Lower lobe of right lung (tissue), 2 donors: ENCODE results near the gene SCAMP3. TPM values are rescaled to one million over a fixed set of nuclear protein-coding genes. Genes with fewer than 3 reads are reported as not detected.

Experiments
- ATAC-seq, 2 donors: fragments of 200-7000 bp; cut with Tn5 transposase; one replicate each; pipeline ENCODE4 v1.9.1; 2020 to 2022; ENCODE audit warnings: mild to moderate bottlenecking in 2 of 2, moderate library complexity in 2 of 2
- DNase-seq: peaks from one replicate; pipeline ENCODE4 v3.0.0-alpha.2; 2020
- H3K27ac ChIP-seq: fragments of 200-600 bp; one replicate; pipeline ENCODE4 v1.8.0; 2022
- H3K27me3 ChIP-seq: fragments of 200-600 bp; one replicate; pipeline ENCODE4 v1.8.0; 2022; ENCODE audit warnings: low read depth
- H3K36me3 ChIP-seq: fragments of 200-600 bp; one replicate; pipeline ENCODE4 v1.8.0; 2022; ENCODE audit warnings: mild to moderate bottlenecking
- H3K4me1 ChIP-seq: fragments of 200-600 bp; one replicate; pipeline ENCODE4 v1.8.0; 2022
- H3K4me3 ChIP-seq: fragments of 200-600 bp; one replicate; pipeline ENCODE4 v1.8.0; 2022; ENCODE audit warnings: mild to moderate bottlenecking
- H3K9me3 ChIP-seq: fragments of 200-600 bp; one replicate; pipeline ENCODE4 v1.8.0; 2022
- CTCF ChIP-seq: fragments of 200-600 bp; IDR thresholded peaks from one replicate; pipeline ENCODE4 v1.8.0; 2022; ENCODE audit warnings: antibody characterized with exemption, mild to moderate bottlenecking
- intact Hi-C: fragments of 100-400 bp; cut with DNase I; formaldehyde crosslinking; loops from one replicate; pipeline ENCODE4 v1.11.0; 2022
- total RNA-seq: library from RNA; stranded (reverse); fragmentation: NEBNext Ultra II Directional; extraction: Animal tissue kit (Norgen Biotek cat#: 25700); gene quantifications from one replicate; pipeline ENCODE4 v1.2.1, GENCODE V29; 2021
- donor health status: DM: no; HTN: yes; CAD: no; lungs with severe emphysema.

Gene SCAMP3
- total RNA-seq, 1 donor from 2014 or later = 70.2 TPM

DNA sequence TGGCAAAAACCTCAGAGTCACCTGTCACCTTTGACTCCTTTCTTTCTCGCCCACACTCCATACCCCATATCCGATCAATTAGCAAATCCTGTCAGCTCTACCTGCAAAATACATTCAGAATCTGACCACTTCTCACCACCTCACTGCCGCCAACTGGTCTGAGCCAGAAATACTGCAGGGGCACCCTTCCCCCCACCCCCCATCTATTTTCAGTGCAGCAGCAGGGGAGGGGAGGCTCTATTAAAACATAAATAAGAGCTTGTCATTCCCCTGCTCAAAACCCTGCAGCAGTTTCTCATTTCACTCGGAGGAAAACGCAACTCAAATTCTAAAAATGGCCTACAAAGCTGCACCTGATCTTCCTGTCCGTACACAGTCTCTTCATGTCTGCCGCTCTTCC, 35.2 kb upstream of the SCAMP3 start:
- no peak for ATAC-seq
- no peak overlapping the region for H3K27ac ChIP-seq
- intact Hi-C loops = no loop called here
- peaks cover 8% of the 10 kb centered on the region for H3K4me1 ChIP-seq
- H3K4me3 ChIP-seq = no peak overlapping the region
- TF ChIP-seq CTCF = no peak
- H3K27me3 ChIP-seq = peaks cover 28% of the 10 kb centered on the region
- H3K9me3 ChIP-seq = no peaks in the 10 kb centered on the region
- H3K36me3 ChIP-seq = no peaks in the 10 kb centered on the region
- no peak for DNase-seq

- no peaks in the 10 kb centered on the region for H3K9me3 ChIP-seq
- ATAC-seq (no peak), DNase-seq (no peak)
- TF ChIP-seq CTCF = no peak
- H3K4me3 ChIP-seq = no peak overlapping the region
- H3K36me3 ChIP-seq = no peaks in the 10 kb centered on the region
- intact Hi-C loops = no loop called here
- no peak overlapping the region for H3K27ac ChIP-seq
- H3K27me3 ChIP-seq = peaks cover 28% of the 10 kb centered on the region
- peaks cover 8% of the 10 kb centered on the region for H3K4me1 ChIP-seq
Observed at GRCh38 chr1:155296661-155297060, 34.5 kb upstream of the SCAMP3 start.

DNA sequence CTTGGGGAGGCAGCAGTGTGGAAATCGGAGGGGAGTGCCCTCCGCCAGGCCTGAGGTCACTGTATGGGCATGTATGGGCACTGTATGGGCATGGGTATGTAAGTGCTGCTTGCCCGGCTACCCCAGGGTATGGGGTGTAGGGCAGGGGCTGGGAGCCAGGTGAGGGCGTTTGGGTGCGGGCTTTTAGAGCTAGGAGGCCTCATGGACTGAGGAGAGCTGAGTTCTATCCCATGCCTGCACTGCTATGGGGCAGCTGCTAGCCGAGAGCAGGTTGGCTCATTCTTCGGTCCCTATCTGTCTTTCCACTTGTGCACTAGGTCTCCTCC, 33.7 kb upstream of the SCAMP3 start:
- ATAC-seq (peak in 1 of 2 donors; percentile 13), DNase-seq (no peak)
- no peak for TF ChIP-seq CTCF
- Histone ChIP-seq H3K27me3 (peaks cover 28% of the 10 kb centered on the region), H3K4me1 (peaks cover 8% of the 10 kb centered on the region), H3K36me3 (no peaks in the 10 kb centered on the region), H3K4me3 (no peak overlapping the region), H3K9me3 (no peaks in the 10 kb centered on the region), H3K27ac (no peak overlapping the region)
- intact Hi-C loops = no loop called here

- no peak for TF ChIP-seq CTCF
- intact Hi-C loops = no loop called here
- ATAC-seq (peak in 1 of 2 donors; percentile 24), DNase-seq (no peak)
- Histone ChIP-seq H3K4me1 (peaks cover 8% of the 10 kb centered on the region), H3K9me3 (no peaks in the 10 kb centered on the region), H3K27ac (no peak overlapping the region), H3K4me3 (no peak overlapping the region), H3K27me3 (peaks cover 28% of the 10 kb centered on the region), H3K36me3 (no peaks in the 10 kb centered on the region)
Observed at GRCh38 chr1:155295183-155295941, 33.2 kb upstream of the SCAMP3 start.

DNA sequence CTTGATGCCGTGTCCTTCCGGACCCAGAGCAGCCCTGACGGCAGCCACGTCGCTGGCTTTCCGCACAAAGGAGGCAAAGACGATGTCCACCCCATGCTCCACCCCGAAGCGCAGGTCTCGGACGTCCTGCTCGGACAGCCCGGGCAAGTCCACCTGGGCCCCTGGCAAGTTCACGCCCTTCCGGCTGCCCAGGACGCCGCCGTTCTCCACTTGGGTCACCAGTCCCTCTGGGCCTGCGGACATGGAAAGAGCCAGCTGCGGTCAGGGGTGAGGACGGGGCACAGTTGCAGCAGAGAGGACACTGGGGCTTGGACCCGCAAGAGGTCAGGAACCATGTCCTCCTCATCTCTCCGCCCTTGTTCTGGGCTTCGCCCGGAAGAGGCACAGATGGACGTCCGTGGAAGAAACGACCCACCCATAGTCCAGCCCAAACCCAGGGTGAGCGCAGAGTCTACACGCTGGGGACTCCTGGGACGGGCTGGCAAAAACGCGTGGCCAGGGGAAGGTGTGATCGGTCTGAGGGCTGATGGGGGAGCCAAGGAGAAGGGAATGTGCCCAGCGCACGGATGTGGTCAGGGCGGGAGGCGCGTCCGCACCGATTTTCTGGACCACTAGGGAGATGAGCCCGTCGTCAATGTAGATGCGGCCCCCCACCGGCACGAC, 32.5 kb upstream of the SCAMP3 start:
- H3K4me3 ChIP-seq = no peak overlapping the region
- no peak for TF ChIP-seq CTCF
- H3K9me3 ChIP-seq = no peaks in the 10 kb centered on the region
- H3K27me3 ChIP-seq = peaks cover 28% of the 10 kb centered on the region
- ATAC-seq (peak; percentile 19 to 32), DNase-seq (no peak)
- H3K36me3 ChIP-seq = no peaks in the 10 kb centered on the region
- H3K27ac ChIP-seq = no peak overlapping the region
- intact Hi-C loops = no loop called here
- peaks cover 8% of the 10 kb centered on the region for H3K4me1 ChIP-seq
